ENCODE measurements around the gene SYCP2L.
"Not testable (repeated sequence)": the region's sequence is repeated elsewhere in the genome, so short reads cannot be mapped to it uniquely, and the experiment has no call there.

The SYCP2L gene

GRCh38 chr6:10957414-10957886, 70.6 kb downstream of the SYCP2L start:
- H3K27me3 Mint-ChIP-seq, result peaks cover 13% of the 10 kb centered on the region
- no peaks in the 10 kb centered on the region for H3K36me3 Mint-ChIP-seq
- no peak overlapping the region for H3K4me3 Mint-ChIP-seq
- no peaks in the 10 kb centered on the region for H3K4me1 Mint-ChIP-seq (ENCODE audit: low read depth)
- no peaks in the 10 kb centered on the region for H3K9me3 Mint-ChIP-seq (ENCODE audit: low read depth)
- H3K27ac Mint-ChIP-seq, result no peak overlapping the region

GRCh38 chr6:10960171-10960570, 73.3 kb downstream of the SYCP2L start:
- H3K9me3 Mint-ChIP-seq (ENCODE audit: low read depth), result peaks cover 3% of the 10 kb centered on the region
- no peaks in the 10 kb centered on the region for H3K4me1 Mint-ChIP-seq (ENCODE audit: low read depth)
- H3K27ac Mint-ChIP-seq, result no peak overlapping the region
- H3K36me3 Mint-ChIP-seq, result peaks cover 2% of the 10 kb centered on the region
- peaks cover 13% of the 10 kb centered on the region for H3K27me3 Mint-ChIP-seq
- H3K4me3 Mint-ChIP-seq, result no peak overlapping the region

- H3K36me3 Mint-ChIP-seq, result peaks cover 7% of the 10 kb centered on the region
- no peak overlapping the region for H3K4me3 Mint-ChIP-seq
- peaks cover 15% of the 10 kb centered on the region for H3K27me3 Mint-ChIP-seq
- no peaks in the 10 kb centered on the region for H3K4me1 Mint-ChIP-seq (ENCODE audit: low read depth)
- H3K27ac Mint-ChIP-seq, result no peak overlapping the region
- H3K9me3 Mint-ChIP-seq (ENCODE audit: low read depth), result peaks cover 12% of the 10 kb centered on the region
Measured at GRCh38 chr6:10961837-10962236, 75.0 kb downstream of the SYCP2L start.

- no peak overlapping the region for H3K27ac Mint-ChIP-seq
- H3K36me3 Mint-ChIP-seq, result peaks cover 7% of the 10 kb centered on the region
- H3K27me3 Mint-ChIP-seq, result peaks cover 16% of the 10 kb centered on the region
- H3K4me3 Mint-ChIP-seq, result no peak overlapping the region
- H3K9me3 Mint-ChIP-seq (ENCODE audit: low read depth), result peaks cover 12% of the 10 kb centered on the region
- H3K4me1 Mint-ChIP-seq (ENCODE audit: low read depth), result no peaks in the 10 kb centered on the region
Measured at GRCh38 chr6:10962673-10963072, 75.8 kb downstream of the SYCP2L start.

GRCh38 chr6:10963113-10963512, 76.3 kb downstream of the SYCP2L start:
- Mint-ChIP-seq H3K36me3 (peaks cover 12% of the 10 kb centered on the region), H3K4me3 (no peak overlapping the region), H3K27ac (no peak overlapping the region), H3K4me1 (ENCODE audit: low read depth) (no peaks in the 10 kb centered on the region), H3K27me3 (peaks cover 18% of the 10 kb centered on the region), H3K9me3 (ENCODE audit: low read depth) (peaks cover 16% of the 10 kb centered on the region)

GRCh38 chr6:10964684-10965083, 77.8 kb downstream of the SYCP2L start:
- no peaks in the 10 kb centered on the region for H3K4me1 Mint-ChIP-seq (ENCODE audit: low read depth)
- H3K27me3 Mint-ChIP-seq, result peaks cover 16% of the 10 kb centered on the region
- H3K27ac Mint-ChIP-seq, result no peak overlapping the region
- H3K36me3 Mint-ChIP-seq, result peaks cover 12% of the 10 kb centered on the region
- H3K4me3 Mint-ChIP-seq, result no peak overlapping the region
- H3K9me3 Mint-ChIP-seq (ENCODE audit: low read depth), result peaks cover 16% of the 10 kb centered on the region

GRCh38 chr6:10968776-10969175, 81.9 kb downstream of the SYCP2L start:
- peaks cover 12% of the 10 kb centered on the region for H3K36me3 Mint-ChIP-seq
- H3K27ac Mint-ChIP-seq, result no peak overlapping the region
- H3K9me3 Mint-ChIP-seq (ENCODE audit: low read depth), result peaks cover 16% of the 10 kb centered on the region
- H3K4me1 Mint-ChIP-seq (ENCODE audit: low read depth), result no peaks in the 10 kb centered on the region
- H3K27me3 Mint-ChIP-seq, result peaks cover 7% of the 10 kb centered on the region
- H3K4me3 Mint-ChIP-seq, result no peak overlapping the region

GRCh38 chr6:10970731-10971130, 83.9 kb downstream of the SYCP2L start:
- Mint-ChIP-seq H3K9me3 (ENCODE audit: low read depth) (peaks cover 10% of the 10 kb centered on the region), H3K27me3 (peaks cover 3% of the 10 kb centered on the region), H3K36me3 (peaks cover 7% of the 10 kb centered on the region), H3K4me1 (ENCODE audit: low read depth) (no peaks in the 10 kb centered on the region), H3K27ac (no peak overlapping the region), H3K4me3 (no peak overlapping the region)

- H3K27ac Mint-ChIP-seq, result no peak overlapping the region
Measured at GRCh38 chr6:10972196-10972595, 85.3 kb downstream of the SYCP2L start.

GRCh38 chr6:10976571-10976970, 89.7 kb downstream of the SYCP2L start:
- H3K27ac Mint-ChIP-seq, result no peak overlapping the region
- no peak overlapping the region for H3K4me3 Mint-ChIP-seq
- H3K36me3 Mint-ChIP-seq, result no peaks in the 10 kb centered on the region
- H3K27me3 Mint-ChIP-seq, result no peaks in the 10 kb centered on the region
- H3K9me3 Mint-ChIP-seq (ENCODE audit: low read depth), result no peaks in the 10 kb centered on the region
- no peaks in the 10 kb centered on the region for H3K4me1 Mint-ChIP-seq (ENCODE audit: low read depth)

More at GRCh38 chr6:10972196-10972595, 85.3 kb downstream of the SYCP2L start:
- Mint-ChIP-seq H3K36me3 (peaks cover 4% of the 10 kb centered on the region), H3K4me1 (ENCODE audit: low read depth) (no peaks in the 10 kb centered on the region), H3K9me3 (ENCODE audit: low read depth) (peaks cover 4% of the 10 kb centered on the region), H3K4me3 (no peak overlapping the region), H3K27me3 (peaks cover 3% of the 10 kb centered on the region)

GRCh38 chr6:10977231-10977968, 90.5 kb downstream of the SYCP2L start:
- H3K36me3 Mint-ChIP-seq, result no peaks in the 10 kb centered on the region
- H3K4me1 Mint-ChIP-seq (ENCODE audit: low read depth), result no peaks in the 10 kb centered on the region
- no peak overlapping the region for H3K4me3 Mint-ChIP-seq
- no peak overlapping the region for H3K27ac Mint-ChIP-seq
- no peaks in the 10 kb centered on the region for H3K27me3 Mint-ChIP-seq
- H3K9me3 Mint-ChIP-seq (ENCODE audit: low read depth), result no peaks in the 10 kb centered on the region

GRCh38 chr6:10979603-10980002, 92.8 kb downstream of the SYCP2L start:
- Mint-ChIP-seq H3K36me3 (no peaks in the 10 kb centered on the region), H3K27ac (no peak overlapping the region), H3K4me1 (ENCODE audit: low read depth) (no peaks in the 10 kb centered on the region), H3K9me3 (ENCODE audit: low read depth) (no peaks in the 10 kb centered on the region), H3K4me3 (no peak overlapping the region), H3K27me3 (no peaks in the 10 kb centered on the region)

GRCh38 chr6:10981409-10981808, 94.6 kb downstream of the SYCP2L start:
- Mint-ChIP-seq H3K4me1 (ENCODE audit: low read depth) (no peaks in the 10 kb centered on the region), H3K27me3 (no peaks in the 10 kb centered on the region), H3K27ac (no peak overlapping the region), H3K9me3 (ENCODE audit: low read depth) (no peaks in the 10 kb centered on the region), H3K4me3 (no peak overlapping the region), H3K36me3 (no peaks in the 10 kb centered on the region)

- H3K36me3 Mint-ChIP-seq; H3K4me1 Mint-ChIP-seq (ENCODE audit: low read depth); H3K27ac Mint-ChIP-seq: not testable (repeated sequence)
Measured at GRCh38 chr6:10984959-10985358, 98.1 kb downstream of the SYCP2L start.

GRCh38 chr6:10989587-10989986, 102.7 kb downstream of the SYCP2L start:
- Mint-ChIP-seq H3K9me3 (ENCODE audit: low read depth) (no peaks in the 10 kb centered on the region), H3K4me3 (no peak overlapping the region), H3K27me3 (peaks cover 3% of the 10 kb centered on the region), H3K36me3 (no peaks in the 10 kb centered on the region), H3K27ac (no peak overlapping the region), H3K4me1 (ENCODE audit: low read depth) (no peaks in the 10 kb centered on the region)

More at GRCh38 chr6:10984959-10985358, 98.1 kb downstream of the SYCP2L start:
- H3K27me3 Mint-ChIP-seq; H3K4me3 Mint-ChIP-seq; H3K9me3 Mint-ChIP-seq (ENCODE audit: low read depth): not testable (repeated sequence)

GRCh38 chr6:10991115-10991514, 104.3 kb downstream of the SYCP2L start:
- Mint-ChIP-seq H3K27ac (no peak overlapping the region), H3K9me3 (ENCODE audit: low read depth) (no peaks in the 10 kb centered on the region), H3K4me1 (ENCODE audit: low read depth) (no peaks in the 10 kb centered on the region), H3K27me3 (peaks cover 3% of the 10 kb centered on the region), H3K36me3 (no peaks in the 10 kb centered on the region), H3K4me3 (no peak overlapping the region)

Measured in activated naive CD8-positive, alpha-beta T cell (primary cell).